Heart left ventricle (tissue), 11 donors: ENCODE data around the gene LRP2BP. TPM values are rescaled to one million over a fixed set of nuclear protein-coding genes. Genes with fewer than 3 reads are reported as not detected.

Experiments used
- polyA plus RNA-seq, 2 donors: library from polyadenylated mRNA; stranded (reverse); fragments of 200-250 nt; gene quantifications; one replicate each; pipeline ENCODE4 v1.2.3, GENCODE V29; 2013
- total RNA-seq, 9 donors: library from RNA; depleted of rRNA in 2 of 9; stranded (reverse); fragments of >200 nt in 2 of 9; fragmentation: NEBNext Ultra II Directional in 3 of 9; extraction: Animal tissue kit (Norgen Biotek cat#: 25700) in 3 of 9; gene quantifications; one replicate each; pipeline versions ENCODE4 v1.1.0 to v1.2.4, GENCODE V29; 2016 to 2023
- donor health status: ischemic (EF 13 %, LVEDD 7.1; RV severe dilation, severe dysfunction).
- donor health status: healthy with polysubstance abuse.
- donor health status: DM: no; HTN: yes; CAD: no.
- donor health status: DM: no; HTN: no; CAD: no.
- donor health status: ischemic (EF 25% LVEDD 5.7; RV mildly dilated, moderate dysfunction).
- donor health status: healthy.
- donor health status: DM: yes; HTN: yes; CAD: no.
- donor health status: PGD.
- donor health status: nonischemic (EF 23%, LVEDD 6.1; RV moderate dilation, normal function).

Gene LRP2BP
- total and polyA plus RNA-seq, 11 donors = 0.62 to 3.5 (median 1.3) TPM

Other genes starting within 250 kb of the LRP2BP start
- 10 to 100 TPM in 8 of 9 donors, 1 to 10 TPM in 1; 9.7 to 22.7 (median 14.5) TPM for gene CFAP97, start 191.9 kb downstream of the LRP2BP start, total RNA-seq
- 1 to 10 TPM; 2.0 to 7.5 TPM for gene CFAP97, start 191.9 kb downstream of the LRP2BP start, polyA plus RNA-seq
- 10 to 100 TPM in 5 of 9 donors, 1 to 10 TPM in 4; 7.5 to 12.4 (median 10.7) TPM for gene SNX25, start 186.3 kb downstream of the LRP2BP start, total RNA-seq
- gene SNX25, start 186.3 kb downstream of the LRP2BP start, polyA plus RNA-seq = 10 to 100 TPM in 1 of 2 donors, 1 to 10 TPM in 1; 3.1 to 10.1 TPM
- gene ANKRD37, start 917 bp upstream of the LRP2BP start, total RNA-seq = 10 to 100 TPM in 7 of 9 donors, 1 to 10 TPM in 2; 8.4 to 21.3 (median 12.2) TPM
- gene ANKRD37, start 917 bp upstream of the LRP2BP start, polyA plus RNA-seq = 10 to 100 TPM; 11.8 to 30.6 TPM
- gene UFSP2, start 30.0 kb upstream of the LRP2BP start, total RNA-seq = 10 to 100 TPM; 25.2 to 52.4 (median 35.1) TPM
- gene UFSP2, start 30.0 kb upstream of the LRP2BP start, polyA plus RNA-seq = 10 to 100 TPM; 17.7 to 35.0 TPM
- 1 to 10 TPM in 5 of 9 donors, under 1 TPM in 4; 0.62 to 2.6 (median 1.1) TPM for gene CCDC110, start 75.8 kb upstream of the LRP2BP start, total RNA-seq
- gene CCDC110, start 75.8 kb upstream of the LRP2BP start, polyA plus RNA-seq = under 1 TPM; 0.19 to 0.55 TPM
- gene PDLIM3, start 139.6 kb upstream of the LRP2BP start, total RNA-seq = 1,000 to 10,000 TPM in 1 of 9 donors, 100 to 1,000 TPM in 8; 111 to 1,156 (median 246) TPM
- gene PDLIM3, start 139.6 kb upstream of the LRP2BP start, polyA plus RNA-seq = 100 to 1,000 TPM; 187 to 367 TPM